ENCODE data around the gene RBX1.

GRCh38 chr22:40932396-40932795 is 18.8 kb upstream of the RBX1 start:
- TF ChIP-seq EGR1 (IDR thresholded peaks at IDR 0.05) (no peak), TAF1 (IDR thresholded peaks at IDR 0.05; ENCODE audit: low read depth) (no peak), CEBPB (IDR thresholded peaks at IDR 0.05) (peak; percentile 76), RAD21 (IDR thresholded peaks at IDR 0.05; ENCODE audit: low read depth) (no peak), FOXM1 (IDR thresholded peaks at IDR 0.05; ENCODE audit: borderline replicate concordance, low read depth) (no peak), EP300 (IDR thresholded peaks at IDR 0.05; ENCODE audit: borderline replicate concordance) (no peak), CREB1 (IDR thresholded peaks at IDR 0.05; ENCODE audit: low read depth) (no peak), NFIC (IDR thresholded peaks at IDR 0.05) (no peak), TEAD4 (IDR thresholded peaks at IDR 0.05) (no peak), REST (IDR thresholded peaks at IDR 0.05; ENCODE audit: low read depth) (no peak), ZBTB7A (IDR thresholded peaks at IDR 0.05; ENCODE audit: low read depth) (no peak), TCF12 (IDR thresholded peaks at IDR 0.05; ENCODE audit: low read depth) (no peak)
- TF ChIP-seq, protein P1, sequence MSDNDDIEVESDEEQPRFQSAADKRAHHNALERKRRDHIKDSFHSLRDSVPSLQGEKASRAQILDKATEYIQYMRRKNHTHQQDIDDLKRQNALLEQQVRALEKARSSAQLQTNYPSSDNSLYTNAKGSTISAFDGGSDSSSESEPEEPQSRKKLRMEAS (IDR thresholded peaks at IDR 0.05) = no peak
- TF ChIP-seq, protein P2, sequence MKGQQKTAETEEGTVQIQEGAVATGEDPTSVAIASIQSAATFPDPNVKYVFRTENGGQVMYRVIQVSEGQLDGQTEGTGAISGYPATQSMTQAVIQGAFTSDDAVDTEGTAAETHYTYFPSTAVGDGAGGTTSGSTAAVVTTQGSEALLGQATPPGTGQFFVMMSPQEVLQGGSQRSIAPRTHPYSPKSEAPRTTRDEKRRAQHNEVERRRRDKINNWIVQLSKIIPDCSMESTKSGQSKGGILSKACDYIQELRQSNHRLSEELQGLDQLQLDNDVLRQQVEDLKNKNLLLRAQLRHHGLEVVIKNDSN (IDR thresholded peaks at IDR 0.05) = no peak
